HG03064 (cell line): ENCODE results near the gene KCNT1.

Experiments used
- ATAC-seq: cut with Tn5 transposase; IDR thresholded peaks from one replicate; pipeline ENCODE4 v1.9.1; 2021; ENCODE audit warnings: low read depth; ENCODE audit not compliant: unreplicated experiment

KCNT1 gene

GRCh38 chr9:135761150-135761844 is 59.3 kb downstream of the KCNT1 start:
- no peak for ATAC-seq

DNA sequence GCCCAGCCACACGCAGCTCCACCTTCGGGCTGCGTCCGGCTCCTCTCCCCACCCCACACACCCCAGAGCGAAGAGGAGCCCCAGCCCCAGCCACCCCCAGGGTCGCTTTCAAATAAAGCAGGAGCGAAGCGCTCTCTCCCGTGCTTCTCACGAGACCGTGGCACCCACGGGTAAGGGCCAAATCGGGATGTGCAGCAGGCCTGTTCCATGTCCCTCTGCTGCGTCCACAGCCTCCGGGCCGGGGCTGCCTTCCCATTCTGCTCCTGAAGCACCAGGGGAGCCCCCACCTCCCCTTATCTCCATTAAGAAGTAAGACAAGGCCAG is 59.8 kb downstream of the KCNT1 start:
- ATAC-seq, result no peak

- no peak for ATAC-seq
Observed at GRCh38 chr9:135762921-135763320, 60.9 kb downstream of the KCNT1 start.

DNA sequence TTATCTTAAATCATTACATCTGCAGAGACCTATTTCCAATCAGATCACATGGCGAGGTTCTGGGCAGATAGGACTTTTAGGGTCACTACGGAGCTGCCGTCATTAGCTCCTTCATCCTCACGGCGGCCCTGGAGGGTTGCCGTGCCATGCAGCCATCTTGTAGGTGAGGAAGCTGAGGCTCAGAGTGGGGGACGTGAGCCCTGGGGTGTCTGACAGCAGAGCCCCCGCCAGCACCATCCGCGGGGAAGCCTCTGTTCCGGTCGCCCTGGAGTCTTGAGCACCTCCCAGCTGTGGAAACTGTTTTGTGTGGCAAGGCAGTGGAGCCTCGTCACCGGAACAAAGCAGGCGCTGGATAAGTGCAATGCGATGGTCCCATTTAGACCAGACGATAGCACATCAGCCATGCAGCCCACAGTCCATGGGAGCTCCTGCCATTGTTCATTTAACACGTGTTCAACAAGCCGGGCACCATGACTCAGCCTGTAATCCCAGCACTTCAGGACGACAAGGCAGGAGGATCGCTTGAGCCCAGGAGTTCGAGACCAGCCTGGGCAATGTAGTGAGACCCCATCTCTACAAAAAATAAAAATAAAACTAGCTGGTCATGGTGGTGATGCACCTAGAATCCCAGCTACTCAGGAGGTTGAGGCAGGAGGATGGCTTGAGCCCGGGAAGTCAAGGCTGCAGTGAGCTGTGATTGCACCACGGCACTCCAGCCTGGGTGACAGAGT is 61.9 kb downstream of the KCNT1 start:
- ATAC-seq, result no peak

DNA sequence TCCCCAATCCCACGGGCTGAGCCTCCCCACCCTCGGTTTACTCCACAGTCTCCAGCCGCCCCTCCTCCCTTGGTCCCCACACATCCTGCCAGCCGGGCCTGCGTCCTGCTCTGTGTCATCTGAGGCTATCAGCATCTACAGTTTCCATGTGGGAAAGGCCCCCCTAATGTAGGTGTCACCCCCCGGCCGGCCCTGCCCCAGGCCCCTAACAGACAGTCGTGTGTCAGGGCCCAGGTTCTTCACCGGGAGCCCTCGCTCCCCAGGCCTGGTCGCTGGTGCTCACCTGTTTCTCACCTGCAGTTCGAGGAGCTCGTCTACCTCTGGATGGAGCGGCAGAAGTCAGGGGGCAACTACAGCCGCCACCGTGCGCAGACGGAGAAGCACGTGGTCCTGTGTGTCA is 62.7 kb downstream of the KCNT1 start:
- ATAC-seq, result no peak

DNA sequence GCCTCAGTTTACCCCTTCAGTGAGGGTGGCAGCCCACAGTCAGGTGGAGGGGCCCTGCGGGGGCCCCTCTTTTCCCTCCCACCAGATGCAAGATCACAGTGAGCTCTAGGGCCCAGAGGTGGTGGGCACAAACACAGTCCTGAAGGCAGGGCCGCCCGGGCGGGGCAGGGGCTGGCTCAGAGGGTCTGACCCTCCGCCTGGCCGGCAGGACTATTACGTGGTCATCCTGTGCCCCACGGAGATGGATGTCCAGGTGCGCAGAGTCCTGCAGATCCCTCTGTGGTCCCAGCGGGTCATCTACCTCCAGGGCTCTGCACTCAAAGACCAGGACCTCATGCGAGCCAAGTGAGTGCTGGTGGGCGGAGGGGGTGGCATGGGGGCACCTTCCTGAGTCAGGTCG is 63.4 kb downstream of the KCNT1 start:
- no peak for ATAC-seq

- ATAC-seq, result no peak
Observed at GRCh38 chr9:135766251-135766650, 64.3 kb downstream of the KCNT1 start.

GRCh38 chr9:135766707-135767106 is 64.7 kb downstream of the KCNT1 start:
- ATAC-seq, result no peak

DNA sequence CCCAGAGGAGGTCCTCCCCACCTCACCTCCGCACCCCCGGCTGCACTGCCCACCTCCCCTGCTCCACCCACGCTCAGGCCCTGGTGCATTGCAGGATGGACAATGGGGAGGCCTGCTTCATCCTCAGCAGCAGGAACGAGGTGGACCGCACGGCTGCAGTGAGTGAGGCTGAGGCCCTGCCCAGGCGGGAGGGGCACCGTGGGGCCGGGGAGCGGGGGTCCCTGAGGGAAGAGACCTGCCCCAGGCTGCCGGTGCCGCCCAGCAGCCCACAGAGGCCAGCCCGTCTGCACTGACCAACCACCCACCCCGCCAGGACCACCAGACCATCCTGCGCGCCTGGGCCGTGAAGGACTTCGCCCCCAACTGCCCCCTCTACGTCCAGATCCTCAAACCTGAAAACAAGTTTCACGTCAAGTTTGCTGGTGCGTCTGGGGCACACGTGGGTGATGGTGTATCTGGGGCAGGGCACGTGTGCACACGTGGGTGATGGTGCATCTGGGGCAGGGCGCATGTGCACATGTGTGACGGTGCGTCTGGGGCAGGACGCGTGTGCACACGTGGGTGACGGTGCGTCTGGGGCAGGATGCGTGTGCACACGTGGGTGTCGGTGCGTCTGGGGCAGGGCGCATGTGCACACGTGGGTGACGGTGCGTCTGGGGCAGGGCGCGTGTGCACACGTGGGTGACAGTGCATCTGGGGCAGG is 66.7 kb downstream of the KCNT1 start:
- no peak for ATAC-seq

- ATAC-seq, result no peak
Observed at GRCh38 chr9:135769489-135770202, 67.7 kb downstream of the KCNT1 start.

GRCh38 chr9:135770203-135770535 is 68.2 kb downstream of the KCNT1 start:
- ATAC-seq, result no peak

DNA sequence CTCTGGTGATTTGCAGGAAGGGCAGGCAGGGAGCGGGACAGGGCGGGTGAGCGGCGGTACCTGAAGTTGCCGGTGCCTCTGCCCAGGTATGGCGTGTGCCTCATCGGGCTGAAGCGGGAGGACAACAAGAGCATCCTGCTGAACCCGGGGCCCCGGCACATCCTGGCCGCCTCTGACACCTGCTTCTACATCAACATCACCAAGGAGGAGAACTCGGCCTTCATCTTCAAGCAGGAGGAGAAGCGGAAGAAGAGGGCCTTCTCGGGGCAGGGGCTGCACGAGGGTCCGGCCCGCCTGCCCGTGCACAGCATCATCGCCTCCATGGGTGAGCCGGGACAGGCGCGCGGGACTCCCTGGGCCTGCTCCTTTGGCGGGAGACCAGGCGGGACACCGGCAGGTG is 68.8 kb downstream of the KCNT1 start:
- ATAC-seq, result no peak

GRCh38 chr9:135771401-135772051 is 69.5 kb downstream of the KCNT1 start:
- ATAC-seq, result no peak

- ATAC-seq, result no peak
Observed at GRCh38 chr9:135772056-135772646, 70.2 kb downstream of the KCNT1 start.

- no peak for ATAC-seq
Observed at GRCh38 chr9:135772702-135773493, 70.9 kb downstream of the KCNT1 start.

DNA sequence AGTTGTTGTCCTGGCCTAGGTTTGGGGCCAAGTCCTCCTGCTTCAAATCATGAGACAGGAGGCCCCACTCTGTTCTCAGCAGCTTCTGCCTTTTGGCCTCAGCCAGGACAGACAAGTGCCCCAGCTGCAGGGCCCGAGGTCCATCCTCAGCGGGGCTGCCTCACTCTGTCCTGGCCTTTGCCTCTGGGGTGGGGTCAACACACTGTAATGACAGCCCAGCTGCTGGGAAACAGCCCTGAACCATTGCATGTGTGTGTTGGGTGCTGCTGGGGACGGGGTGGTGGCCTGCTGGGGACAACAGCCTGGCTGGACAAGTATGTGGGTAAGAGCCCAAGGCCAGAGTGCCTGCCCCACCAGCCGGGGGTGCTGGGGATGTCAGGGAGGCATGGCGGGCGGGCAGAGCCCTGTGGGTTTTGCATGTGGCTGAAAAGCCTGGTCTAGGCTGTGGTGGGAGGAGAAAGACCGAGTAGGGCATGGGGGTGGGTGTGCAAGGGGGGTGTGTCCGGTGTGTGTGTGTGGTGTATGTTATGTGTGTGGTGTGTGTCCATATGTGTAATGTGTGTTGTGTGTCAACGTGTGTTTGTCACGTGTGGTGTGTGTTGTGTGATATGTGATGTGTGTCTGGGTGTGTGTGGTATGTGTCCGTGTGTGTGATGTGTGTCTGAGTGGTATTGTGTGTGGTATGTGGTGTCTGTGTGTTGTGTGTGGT is 71.7 kb downstream of the KCNT1 start:
- ATAC-seq, result no peak

DNA sequence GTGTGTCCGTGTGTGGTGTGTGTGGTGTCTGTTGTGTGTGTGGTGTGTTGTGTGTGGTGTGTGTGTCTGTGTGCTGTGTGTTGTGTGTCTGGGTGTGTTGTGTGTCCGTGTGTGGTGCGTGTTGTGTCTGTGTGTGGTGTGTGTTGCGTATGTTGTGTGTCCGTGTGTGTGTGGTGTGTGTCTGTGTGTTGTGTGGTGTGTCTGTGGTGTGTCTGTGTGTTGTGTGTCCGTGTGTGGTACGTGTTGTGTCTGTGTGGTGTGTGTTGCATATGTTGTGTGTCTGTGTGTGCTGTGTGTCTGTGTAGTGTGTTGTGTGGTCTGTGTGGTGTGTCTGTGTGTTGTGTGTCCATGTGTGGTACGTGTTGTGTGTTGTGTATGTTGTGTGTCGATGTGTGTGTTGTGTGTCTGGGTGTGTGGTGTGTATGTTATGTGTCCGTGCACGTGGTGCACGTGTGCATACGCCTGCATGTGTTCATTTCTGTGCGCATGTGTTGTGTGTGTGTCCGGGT is 72.3 kb downstream of the KCNT1 start:
- ATAC-seq, result no peak

GRCh38 chr9:135774794-135775525 is 73.0 kb downstream of the KCNT1 start:
- ATAC-seq, result no peak
